Measurements from ENCODE around the gene HAUS5. TPM values are rescaled to one million over a fixed set of nuclear protein-coding genes. Genes with fewer than 3 reads are reported as not detected.

The HAUS5 gene
- polyA plus RNA-seq, 1 donor (not counting 4 experiments of a cell fraction or from before 2014, with no cell fraction given): 3.7 TPM

GRCh38 chr19:35613574-35613973 lies 1.0 kb downstream of the HAUS5 start:
- Histone ChIP-seq H3K27ac (ENCODE audit: control insufficient read depth, insufficient read depth, low read length) (no peak overlapping the region), H3K27me3 (ENCODE audit: control insufficient read depth, extremely low read depth, insufficient read depth, low read length) (no peaks in the 10 kb centered on the region), H3K36me3 (ENCODE audit: control insufficient read depth in 2 of 2, extremely low read depth in 1 of 2, insufficient read depth in 2 of 2, low read length in 2 of 2) (peaks cover 0 to 4% of the 10 kb centered on the region in 2 experiments), H3K79me2 (ENCODE audit: control insufficient read depth, insufficient read depth, low read length) (no peaks in the 10 kb centered on the region), H3K9me3 (ENCODE audit: control insufficient read depth, low read depth, low read length) (no peaks in the 10 kb centered on the region), H4K20me1 (ENCODE audit: control insufficient read depth, extremely low read depth, insufficient read depth, low read length) (no peaks in the 10 kb centered on the region), H3K9ac (ENCODE audit: control insufficient read depth, extremely low read depth, insufficient read depth, low read length) (no peak overlapping the region), H3K4me3 (ENCODE audit: control insufficient read depth in 2 of 3, extremely low read depth in 1 of 3, insufficient read depth in 2 of 3, low read depth in 1 of 3, low read length in 3 of 3) (no peak overlapping the region), H2AFZ (ENCODE audit: control insufficient read depth, low read length) (no peak overlapping the region), H3K9me1 (ENCODE audit: control insufficient read depth, extremely low read depth, insufficient read depth, low read length) (no peaks in the 10 kb centered on the region), H3K4me2 (ENCODE audit: control insufficient read depth, extremely low read depth, insufficient read depth, low read depth, low read length) (peak overlapping the region; percentile 75), H3K4me1 (ENCODE audit: control insufficient read depth, extremely low read depth, insufficient read depth, low read length) (peaks cover 3% of the 10 kb centered on the region)
- dilution Hi-C loops (cut with MboI; ENCODE audit: extremely low pct_ligation_motif_present, low sequenced_read_pairs): no loop called here
- DNase-seq (ENCODE audit: low read depth, low spot score): no peak
- no peak for FAIRE-seq
- TF ChIP-seq EZH2 (IDR thresholded peaks at IDR 0.05; ENCODE audit: low read length): no peak
- TF ChIP-seq CTCF (optimal IDR thresholded peaks at IDR 0.05 in 1 of 3, IDR thresholded peaks at IDR 0.05 in 1 of 3, conservative IDR thresholded peaks at IDR 0.05 in 1 of 3; ENCODE audit: extremely low read depth in 1 of 3, insufficient read depth in 2 of 3, low read length in 3 of 3): no peak

DNA sequence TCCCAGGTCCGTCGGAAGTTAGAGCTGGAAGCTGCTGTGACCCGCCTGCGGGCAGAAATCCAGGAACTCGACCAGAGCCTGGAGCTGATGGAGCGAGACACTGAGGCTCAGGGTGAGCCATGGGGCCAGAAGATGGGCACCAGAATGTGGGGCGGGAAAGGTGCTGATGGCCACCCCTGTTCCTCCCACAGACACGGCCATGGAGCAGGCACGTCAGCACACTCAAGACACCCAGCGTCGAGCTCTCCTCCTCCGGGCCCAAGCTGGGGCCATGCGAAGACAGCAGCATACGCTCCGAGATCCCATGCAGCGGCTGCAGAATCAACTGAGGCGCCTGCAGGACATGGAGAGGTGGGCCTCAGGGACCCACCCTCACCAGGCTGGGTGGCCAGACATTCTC lies 2.5 kb downstream of the HAUS5 start:
- no peak overlapping the region for H2AFZ ChIP-seq (ENCODE audit: control insufficient read depth, low read length)
- H3K36me3 ChIP-seq (ENCODE audit: control insufficient read depth in 2 of 2, extremely low read depth in 1 of 2, insufficient read depth in 2 of 2, low read length in 2 of 2): peaks cover 0 to 4% of the 10 kb centered on the region in 2 experiments
- no peak for TF ChIP-seq CTCF (optimal IDR thresholded peaks at IDR 0.05 in 1 of 3, IDR thresholded peaks at IDR 0.05 in 1 of 3, conservative IDR thresholded peaks at IDR 0.05 in 1 of 3; ENCODE audit: extremely low read depth in 1 of 3, insufficient read depth in 2 of 3, low read length in 3 of 3)
- TF ChIP-seq EZH2 (IDR thresholded peaks at IDR 0.05; ENCODE audit: low read length): no peak
- peaks cover 3% of the 10 kb centered on the region for H3K4me1 ChIP-seq (ENCODE audit: control insufficient read depth, extremely low read depth, insufficient read depth, low read length)
- H3K4me3 ChIP-seq (ENCODE audit: control insufficient read depth in 2 of 3, extremely low read depth in 1 of 3, insufficient read depth in 2 of 3, low read depth in 1 of 3, low read length in 3 of 3): no peak overlapping the region
- DNase-seq (ENCODE audit: low read depth, low spot score) (no peak), FAIRE-seq (no peak)
- dilution Hi-C loops (cut with MboI; ENCODE audit: extremely low pct_ligation_motif_present, low sequenced_read_pairs): no loop called here
- H3K79me2 ChIP-seq (ENCODE audit: control insufficient read depth, insufficient read depth, low read length): no peaks in the 10 kb centered on the region
- H3K27ac ChIP-seq (ENCODE audit: control insufficient read depth, insufficient read depth, low read length): no peak overlapping the region
- no peaks in the 10 kb centered on the region for H4K20me1 ChIP-seq (ENCODE audit: control insufficient read depth, extremely low read depth, insufficient read depth, low read length)
- H3K4me2 ChIP-seq (ENCODE audit: control insufficient read depth, extremely low read depth, insufficient read depth, low read depth, low read length): no peak overlapping the region
- no peaks in the 10 kb centered on the region for H3K9me3 ChIP-seq (ENCODE audit: control insufficient read depth, low read depth, low read length)
- no peak overlapping the region for H3K9ac ChIP-seq (ENCODE audit: control insufficient read depth, extremely low read depth, insufficient read depth, low read length)
- H3K27me3 ChIP-seq (ENCODE audit: control insufficient read depth, extremely low read depth, insufficient read depth, low read length): no peaks in the 10 kb centered on the region
- no peaks in the 10 kb centered on the region for H3K9me1 ChIP-seq (ENCODE audit: control insufficient read depth, extremely low read depth, insufficient read depth, low read length)

All from keratinocyte (primary cell).